Renal cortex interstitium (tissue), 11 donors: ENCODE results near the gene CCDC91. TPM values are rescaled to one million over a fixed set of nuclear protein-coding genes. Genes with fewer than 3 reads are reported as not detected.
"Not testable (repeated sequence)": the region's sequence is repeated elsewhere in the genome, so short reads cannot be mapped to it uniquely, and the experiment has no call there.

ENCODE experiments used
- DNase-seq, 11 donors: peaks; one replicate each; pipeline ENCODE4 v3.0.0-alpha.2; 2013; ENCODE audit warnings: low read depth in 9 of 11, low spot score in 4 of 11; ENCODE audit errors: extremely low read depth in 1 of 11
- polyA plus RNA-seq, 3 donors: library from polyadenylated mRNA; unstranded; fragments of 120-200 nt; gene quantifications; one replicate each; pipeline ENCODE4 v1.2.1, GENCODE V29; 2013; ENCODE audit not compliant: insufficient read length in 3 of 3

Gene CCDC91
- polyA plus RNA-seq, 3 donors = 27.0 to 36.3 (median 29.9) TPM

- DNase-seq = no peak
Observed at GRCh38 chr12:28320353-28320752, 130.1 kb downstream of the CCDC91 start.

GRCh38 chr12:28327722-28328121 is 137.5 kb downstream of the CCDC91 start:
- DNase-seq = no peak

- DNase-seq = no peak
Observed at GRCh38 chr12:28328967-28329366, 138.7 kb downstream of the CCDC91 start.

- not testable (repeated sequence) for DNase-seq
Observed at GRCh38 chr12:28329727-28330126, 139.5 kb downstream of the CCDC91 start.

- not testable (repeated sequence) for DNase-seq
Observed at GRCh38 chr12:28330232-28330631, 140.0 kb downstream of the CCDC91 start.

- DNase-seq = no peak
Observed at GRCh38 chr12:28331130-28331529, 140.9 kb downstream of the CCDC91 start.

GRCh38 chr12:28340261-28341045 is 150.2 kb downstream of the CCDC91 start:
- DNase-seq = no peak

- no peak for DNase-seq
Observed at GRCh38 chr12:28343713-28344112, 153.5 kb downstream of the CCDC91 start.

- no peak for DNase-seq
Observed at GRCh38 chr12:28346567-28346966, 156.3 kb downstream of the CCDC91 start.

- DNase-seq = no peak
Observed at GRCh38 chr12:28349196-28349595, 158.9 kb downstream of the CCDC91 start.

- DNase-seq = no peak
Observed at GRCh38 chr12:28350502-28350901, 160.2 kb downstream of the CCDC91 start.

- no peak for DNase-seq
Observed at GRCh38 chr12:28351414-28351813, 161.2 kb downstream of the CCDC91 start.

- DNase-seq = no peak
Observed at GRCh38 chr12:28355161-28355560, 164.9 kb downstream of the CCDC91 start.

GRCh38 chr12:28360253-28360652 is 170.0 kb downstream of the CCDC91 start:
- DNase-seq = no peak

- no peak for DNase-seq
Observed at GRCh38 chr12:28367326-28367725, 177.1 kb downstream of the CCDC91 start.

- DNase-seq = peak in 1 of 11 donors; percentile 1
Observed at GRCh38 chr12:28367993-28368392, 177.7 kb downstream of the CCDC91 start.

- peak in 1 of 11 donors; percentile 0 for DNase-seq
Observed at GRCh38 chr12:28369483-28369882, 179.2 kb downstream of the CCDC91 start.

GRCh38 chr12:28374556-28374955 is 184.3 kb downstream of the CCDC91 start:
- no peak for DNase-seq

GRCh38 chr12:28378736-28379135 is 188.5 kb downstream of the CCDC91 start:
- no peak for DNase-seq

- DNase-seq = not testable (repeated sequence)
Observed at GRCh38 chr12:28379779-28380178, 189.5 kb downstream of the CCDC91 start.

- DNase-seq = no peak
Observed at GRCh38 chr12:28383368-28383767, 193.1 kb downstream of the CCDC91 start.
